GM10248 (cell line): ENCODE data around the gene HES7.

Source experiments
- CTCF ChIA-PET: fragments of 300-600 bp; sonication (Branson Sonifier 250); formaldehyde crosslinking; extraction: SDS; loops from one replicate; lab custom pipeline; 2021; ENCODE audit warnings: antibody characterized with exemption; lab: Yijun Ruan, JAX
- POLR2A ChIA-PET: fragments of 350-650 bp; sonication (Branson Sonifier 250); formaldehyde crosslinking; extraction: SDS; loops from one replicate; lab custom pipeline; 2020; ENCODE audit warnings: antibody characterized with exemption; lab: Yijun Ruan, JAX
- DNase-seq: peaks from one replicate; pipeline ENCODE4 v3.0.0; 2012; ENCODE audit errors: extremely low spot score
- TF ChIP-seq, protein P1 (sequence below): IDR thresholded peaks from 2 replicates; pipeline ENCODE4 v1.5.1; 2012; ENCODE audit warnings: mild to moderate bottlenecking, low read depth; ENCODE audit errors: extremely low read depth, missing control alignments, control extremely low read depth

HES7 gene

DNA sequence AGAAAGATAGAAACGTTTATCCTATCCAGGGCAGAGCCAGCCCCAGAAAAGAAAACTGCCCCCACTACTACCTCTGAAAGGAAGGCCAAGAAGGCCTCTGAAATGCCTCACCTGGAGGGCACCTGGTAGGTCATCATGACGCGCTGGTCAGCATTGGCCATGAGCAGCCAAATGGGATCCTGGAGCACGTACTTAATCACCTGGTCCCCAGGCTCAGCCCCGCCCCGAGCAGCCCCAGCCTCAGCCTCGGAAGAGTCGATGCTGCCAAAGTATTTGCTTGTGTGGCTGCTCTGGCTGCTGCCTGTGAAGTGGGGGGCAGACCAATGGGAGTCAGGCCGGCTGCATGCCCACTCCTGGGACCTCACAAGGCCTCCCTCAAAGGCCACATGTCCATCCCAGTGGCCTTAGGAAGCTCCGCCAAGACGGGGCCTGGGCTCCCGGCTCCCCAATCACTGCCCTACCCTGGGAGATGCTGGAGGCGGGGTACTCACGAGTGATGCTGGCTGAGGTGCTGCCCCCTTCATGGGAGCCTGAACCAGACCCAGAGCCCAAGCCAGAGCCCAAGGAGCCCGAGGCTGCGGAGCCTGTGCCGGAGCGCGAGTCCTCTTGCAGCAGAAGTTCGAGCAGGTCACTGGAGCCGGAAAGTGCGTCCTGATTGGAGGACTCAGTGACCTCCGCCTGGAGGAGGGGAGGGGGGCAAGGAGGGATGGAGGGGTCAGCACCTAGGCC lies 18.4 kb upstream of the HES7 start:
- ChIA-PET POLR2A (interaction anchor here (1.6 to 5.5 kb wide), 4 partner anchors 10 to 31 kb away, joined by 3 to 37 read pairs (median 14); no protein-coding TSS in a partner anchor), CTCF (interaction anchor here (1.3 to 6.6 kb wide), 2 partner anchors 8 to 47 kb away, joined by 3 to 67 read pairs; partner anchors contain the start of gene PER1)
- TF ChIP-seq, protein P1, sequence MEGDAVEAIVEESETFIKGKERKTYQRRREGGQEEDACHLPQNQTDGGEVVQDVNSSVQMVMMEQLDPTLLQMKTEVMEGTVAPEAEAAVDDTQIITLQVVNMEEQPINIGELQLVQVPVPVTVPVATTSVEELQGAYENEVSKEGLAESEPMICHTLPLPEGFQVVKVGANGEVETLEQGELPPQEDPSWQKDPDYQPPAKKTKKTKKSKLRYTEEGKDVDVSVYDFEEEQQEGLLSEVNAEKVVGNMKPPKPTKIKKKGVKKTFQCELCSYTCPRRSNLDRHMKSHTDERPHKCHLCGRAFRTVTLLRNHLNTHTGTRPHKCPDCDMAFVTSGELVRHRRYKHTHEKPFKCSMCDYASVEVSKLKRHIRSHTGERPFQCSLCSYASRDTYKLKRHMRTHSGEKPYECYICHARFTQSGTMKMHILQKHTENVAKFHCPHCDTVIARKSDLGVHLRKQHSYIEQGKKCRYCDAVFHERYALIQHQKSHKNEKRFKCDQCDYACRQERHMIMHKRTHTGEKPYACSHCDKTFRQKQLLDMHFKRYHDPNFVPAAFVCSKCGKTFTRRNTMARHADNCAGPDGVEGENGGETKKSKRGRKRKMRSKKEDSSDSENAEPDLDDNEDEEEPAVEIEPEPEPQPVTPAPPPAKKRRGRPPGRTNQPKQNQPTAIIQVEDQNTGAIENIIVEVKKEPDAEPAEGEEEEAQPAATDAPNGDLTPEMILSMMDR = no peak
- DNase-seq = no peak

DNA sequence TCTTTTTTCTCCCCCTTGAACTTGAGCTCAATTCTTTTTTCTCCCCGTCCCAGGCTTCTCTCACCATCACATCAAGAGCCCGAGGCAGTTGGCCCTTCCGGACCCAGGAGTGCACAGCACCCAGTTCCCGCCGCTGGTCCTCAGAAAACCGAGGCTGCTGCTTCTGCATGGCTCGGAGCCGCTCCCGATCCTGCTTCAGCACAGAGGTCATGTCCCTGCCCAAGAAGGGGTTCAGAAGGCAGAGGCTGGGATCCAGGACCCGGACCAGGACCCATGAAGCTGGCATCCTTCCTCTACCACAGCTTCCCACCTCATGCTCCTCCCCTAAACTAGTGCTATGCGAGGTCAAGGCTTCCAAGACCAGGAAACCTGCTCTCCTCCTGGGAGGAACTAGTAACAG lies 17.8 kb upstream of the HES7 start:
- POLR2A ChIA-PET = interaction anchor here (1.0 to 5.5 kb wide), 6 partner anchors 10 to 31 kb away, joined by 3 to 37 read pairs (median 13); partner anchors contain the start of gene PER1
- CTCF ChIA-PET = interaction anchor here (1.3 to 6.6 kb wide), 3 partner anchors 8 to 47 kb away, joined by 3 to 67 read pairs (median 50); partner anchors contain the start of gene PER1
- TF ChIP-seq, protein P1 = no peak

DNA sequence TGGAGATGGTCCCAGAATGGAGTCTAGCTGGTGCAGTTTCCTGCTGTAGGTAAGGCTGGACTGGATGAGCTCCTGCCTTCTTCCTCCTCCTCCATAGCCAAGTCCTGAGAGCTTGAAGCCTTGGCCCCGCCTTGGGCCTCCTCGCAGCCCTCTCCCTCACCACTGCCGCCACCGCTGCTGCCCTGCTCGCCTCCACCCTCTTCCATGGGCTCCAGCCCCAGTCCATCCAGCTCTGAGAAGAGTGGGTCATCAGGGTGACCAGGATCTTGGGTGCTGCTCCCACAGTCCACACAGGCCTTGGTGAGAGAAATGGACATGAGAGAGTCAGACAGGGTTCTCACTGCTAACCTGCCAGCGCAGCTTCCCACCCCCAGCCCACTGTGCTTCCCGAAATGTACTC lies 17.1 kb upstream of the HES7 start:
- POLR2A ChIA-PET = interaction anchor here (1.0 to 5.5 kb wide), 6 partner anchors 9 to 32 kb away, joined by 3 to 37 read pairs (median 13); partner anchors contain the start of gene PER1
- CTCF ChIA-PET = interaction anchor here (1.3 to 6.6 kb wide), 6 partner anchors 9 to 60 kb away, joined by 3 to 67 read pairs (median 24); partner anchors contain the start of genes HES7 and PER1
- DNase-seq = no peak
- TF ChIP-seq, protein P1 = no peak

More for the DNA sequence above, 17.8 kb upstream of the HES7 start:
- no peak for DNase-seq

DNA sequence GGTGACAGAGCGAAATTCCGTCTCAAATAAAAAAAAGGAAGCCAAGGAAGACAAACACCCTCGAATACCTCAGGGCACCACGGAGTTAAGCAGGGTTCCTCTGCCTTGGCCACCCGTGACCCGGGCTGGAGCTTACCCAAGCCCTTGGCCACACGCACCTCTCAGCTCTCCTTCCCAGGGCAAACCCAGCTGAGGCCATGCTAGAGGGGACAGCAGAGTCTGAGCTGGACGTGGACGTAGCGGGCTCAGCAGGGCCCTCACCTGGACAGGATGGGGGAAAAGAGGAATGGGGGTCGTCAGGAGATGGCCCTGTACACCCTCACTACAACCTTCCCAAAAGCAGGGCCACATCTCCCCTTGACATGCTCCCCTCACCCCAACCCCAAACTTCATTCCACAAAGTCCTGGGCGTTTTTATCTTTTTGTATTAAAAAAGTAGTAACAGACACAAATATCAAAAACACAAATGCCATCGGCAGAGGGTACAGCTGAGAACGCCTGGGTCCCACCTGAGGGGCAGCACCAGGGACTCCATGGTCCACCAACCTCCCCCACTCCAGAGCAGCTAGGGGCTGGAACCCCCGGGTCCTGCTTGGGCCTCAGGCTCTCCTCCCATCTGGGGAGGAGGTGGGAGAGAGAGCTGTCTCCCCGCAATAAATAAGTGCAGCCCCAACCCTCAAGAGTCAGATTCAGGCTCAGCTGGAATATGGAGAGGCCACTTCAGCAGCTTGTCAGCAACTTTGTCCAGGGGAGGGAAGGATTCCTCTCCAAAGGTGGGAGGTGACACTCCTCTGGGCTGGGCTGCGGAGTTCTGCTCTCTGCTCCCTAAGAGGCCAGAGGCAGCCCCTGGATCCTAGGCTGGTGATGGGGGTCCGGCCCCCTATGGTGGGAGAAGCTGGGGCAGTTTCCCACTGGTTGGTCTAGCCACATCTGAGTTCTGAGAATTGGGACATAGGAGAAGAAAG lies 16.4 kb upstream of the HES7 start:
- no peak for DNase-seq
- ChIA-PET CTCF (interaction anchor here (1.3 to 6.6 kb wide), 9 partner anchors 10 to 59 kb away, joined by 3 to 67 read pairs (median 28); partner anchors contain the start of genes HES7, PER1 and TMEM107), POLR2A (interaction anchor here (1.2 to 5.5 kb wide), 7 partner anchors 8 to 33 kb away, joined by 3 to 37 read pairs (median 6); partner anchors contain the start of gene PER1)
- TF ChIP-seq, protein P1 = no peak

DNA sequence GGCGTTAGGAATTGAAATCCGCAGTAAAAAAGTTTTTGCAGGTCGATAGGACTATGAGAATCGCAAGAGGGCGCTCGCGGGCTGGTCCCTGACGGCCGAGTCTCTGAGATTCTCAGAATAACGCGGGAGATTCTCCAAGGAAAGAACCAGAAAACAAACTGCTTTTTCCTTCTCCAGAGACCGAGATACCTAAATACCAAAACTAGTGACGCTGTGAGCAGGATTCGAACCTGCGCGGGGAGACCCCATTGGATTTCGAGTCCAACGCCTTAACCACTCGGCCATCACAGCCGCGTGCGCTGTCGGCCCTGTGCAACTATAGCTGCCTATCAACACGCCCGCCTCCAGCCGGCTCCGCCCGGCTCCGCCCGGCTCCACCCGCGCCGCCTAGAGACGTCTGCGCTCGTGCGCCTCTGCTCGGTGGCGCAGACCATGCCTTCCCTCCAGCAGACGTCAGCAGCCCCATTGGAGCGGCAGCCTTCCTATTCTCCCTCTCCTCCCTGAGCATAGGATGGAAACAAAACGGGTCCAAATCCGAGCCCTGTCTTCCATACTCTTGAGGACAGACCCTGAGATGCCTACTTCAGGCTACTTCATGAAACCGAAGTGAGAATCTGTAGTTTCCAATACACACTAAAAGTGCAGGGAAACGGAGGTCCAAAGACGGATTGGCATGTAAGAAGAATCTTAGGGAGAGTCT lies 14.9 kb upstream of the HES7 start:
- ChIA-PET CTCF (interaction anchor here (0.5 to 6.6 kb wide), 24 partner anchors 10 to 166 kb away, joined by 3 to 67 read pairs (median 4); partner anchors contain the start of genes CTC1, HES7, PER1 and RANGRF), POLR2A (interaction anchor here (0.7 to 5.5 kb wide), 6 partner anchors 9 to 68 kb away, joined by 3 to 37 read pairs (median 14); partner anchors contain the start of gene PER1)
- TF ChIP-seq, protein P1 = peak; percentile 67
- DNase-seq = peak; percentile 91
